Measurements from ENCODE around the gene WFIKKN1. TPM values are rescaled to one million over a fixed set of nuclear protein-coding genes. Genes with fewer than 3 reads are reported as not detected.

WFIKKN1 gene
- total RNA-seq, 1 experiment from 2014 or later = not detected

DNA sequence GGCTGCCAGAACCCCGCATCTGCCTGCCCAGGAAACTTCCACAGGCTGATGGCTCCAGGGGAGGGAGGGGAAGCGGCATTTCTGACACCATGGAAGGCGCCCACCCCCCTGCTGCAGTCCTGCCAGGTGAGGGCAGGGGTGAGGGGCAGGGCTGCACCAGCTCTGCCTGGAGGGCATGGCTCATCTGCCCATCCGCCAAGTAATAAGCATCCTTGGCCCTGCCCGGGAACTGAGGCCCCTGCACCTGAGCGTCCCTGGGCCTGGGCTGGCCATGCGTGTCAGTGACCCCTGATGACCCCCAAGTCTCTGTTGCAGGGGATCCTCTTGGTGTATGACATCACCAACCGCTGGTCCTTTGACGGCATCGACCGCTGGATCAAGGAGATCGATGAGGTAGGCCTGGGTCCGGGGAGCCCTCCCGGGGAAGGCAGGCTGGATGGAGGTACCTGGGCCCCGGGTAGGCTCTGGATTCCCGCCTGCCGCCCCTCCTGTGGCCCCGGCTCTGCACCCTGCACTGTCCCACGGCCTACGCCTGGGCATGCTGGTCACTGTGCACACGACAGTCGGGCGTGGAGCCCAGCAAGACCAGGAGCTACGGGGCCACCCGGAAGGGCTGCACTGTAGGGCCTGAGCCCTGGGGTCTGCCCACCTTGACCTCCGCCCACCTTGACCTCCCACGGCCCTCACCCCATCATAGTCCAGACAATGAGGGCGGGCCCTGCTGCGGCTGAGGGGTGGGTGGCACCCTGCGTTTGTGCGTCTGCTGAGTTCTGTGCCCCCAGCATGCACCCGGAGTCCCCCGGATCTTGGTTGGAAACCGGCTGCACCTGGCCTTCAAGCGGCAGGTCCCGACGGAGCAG is 5.4 kb upstream of the WFIKKN1 start:
- DNase-seq (ENCODE audit: low spot score) = no peak

DNA sequence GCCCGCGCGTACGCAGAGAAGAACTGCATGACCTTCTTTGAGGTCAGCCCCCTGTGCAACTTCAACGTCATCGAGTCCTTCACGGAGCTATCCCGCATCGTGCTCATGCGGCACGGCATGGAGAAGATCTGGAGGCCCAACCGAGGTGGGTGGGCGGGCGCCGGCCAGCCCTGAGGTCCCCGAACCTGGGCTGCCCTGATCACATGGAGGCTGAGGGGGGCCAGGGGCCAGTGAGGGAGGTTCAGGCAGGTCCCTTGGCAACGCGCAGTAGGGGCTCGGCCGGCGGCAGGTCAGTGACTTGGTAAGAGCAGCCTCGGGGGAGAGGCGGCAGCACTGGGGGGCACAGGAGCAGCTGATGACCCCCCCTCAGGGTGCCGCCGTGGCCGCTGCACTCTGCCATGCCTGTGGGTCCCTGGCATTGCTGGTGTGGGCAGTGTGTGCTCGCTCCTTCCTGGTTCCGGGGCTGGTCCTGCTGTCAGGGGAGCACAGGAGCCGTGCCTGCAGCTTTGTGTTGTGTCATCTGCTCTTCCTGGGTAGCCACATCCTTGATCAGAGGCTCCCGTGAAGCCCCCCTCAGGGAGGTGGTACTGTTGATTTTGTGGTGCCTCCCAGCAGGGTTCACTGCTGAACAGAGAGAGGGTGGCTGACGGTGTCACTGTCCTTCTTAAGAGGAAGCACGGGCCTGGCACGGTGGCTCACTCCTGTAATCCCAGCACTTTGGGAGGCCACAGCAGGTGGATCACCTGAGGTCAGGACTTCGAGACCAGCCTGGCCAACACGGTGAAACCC is 4.6 kb upstream of the WFIKKN1 start:
- DNase-seq (ENCODE audit: low spot score) = no peak

DNA sequence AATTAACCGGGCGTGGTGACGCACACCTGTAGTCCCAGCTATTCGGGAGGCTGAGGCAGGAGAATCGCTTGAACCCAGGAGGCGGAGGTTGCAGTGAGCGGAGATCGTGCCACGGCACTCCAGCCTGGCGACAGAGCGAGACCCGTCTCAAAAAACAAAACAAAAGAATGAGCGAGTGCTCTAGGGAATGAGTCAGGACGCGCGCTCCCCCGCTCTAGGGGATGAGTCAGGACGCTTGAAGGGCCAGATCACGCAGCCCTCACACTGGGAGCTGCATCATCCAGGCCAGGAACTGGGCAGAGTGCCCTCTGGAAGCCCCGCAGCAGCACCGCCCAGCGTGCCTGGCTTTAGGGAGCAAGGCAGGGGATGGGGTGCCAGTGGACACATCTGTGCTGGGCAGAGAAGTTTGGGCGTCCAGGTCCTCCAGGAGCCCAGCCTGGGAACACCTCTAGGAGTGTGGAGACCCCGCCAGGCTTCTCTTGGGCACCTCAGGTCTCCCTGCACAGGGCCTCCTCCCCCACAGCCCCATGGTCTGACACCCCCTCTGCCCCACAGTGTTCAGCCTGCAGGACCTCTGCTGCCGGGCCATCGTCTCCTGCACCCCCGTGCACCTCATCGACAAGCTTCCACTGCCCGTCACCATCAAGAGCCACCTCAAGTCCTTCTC is 3.9 kb upstream of the WFIKKN1 start:
- DNase-seq (ENCODE audit: low spot score) = peak; percentile 99

DNA sequence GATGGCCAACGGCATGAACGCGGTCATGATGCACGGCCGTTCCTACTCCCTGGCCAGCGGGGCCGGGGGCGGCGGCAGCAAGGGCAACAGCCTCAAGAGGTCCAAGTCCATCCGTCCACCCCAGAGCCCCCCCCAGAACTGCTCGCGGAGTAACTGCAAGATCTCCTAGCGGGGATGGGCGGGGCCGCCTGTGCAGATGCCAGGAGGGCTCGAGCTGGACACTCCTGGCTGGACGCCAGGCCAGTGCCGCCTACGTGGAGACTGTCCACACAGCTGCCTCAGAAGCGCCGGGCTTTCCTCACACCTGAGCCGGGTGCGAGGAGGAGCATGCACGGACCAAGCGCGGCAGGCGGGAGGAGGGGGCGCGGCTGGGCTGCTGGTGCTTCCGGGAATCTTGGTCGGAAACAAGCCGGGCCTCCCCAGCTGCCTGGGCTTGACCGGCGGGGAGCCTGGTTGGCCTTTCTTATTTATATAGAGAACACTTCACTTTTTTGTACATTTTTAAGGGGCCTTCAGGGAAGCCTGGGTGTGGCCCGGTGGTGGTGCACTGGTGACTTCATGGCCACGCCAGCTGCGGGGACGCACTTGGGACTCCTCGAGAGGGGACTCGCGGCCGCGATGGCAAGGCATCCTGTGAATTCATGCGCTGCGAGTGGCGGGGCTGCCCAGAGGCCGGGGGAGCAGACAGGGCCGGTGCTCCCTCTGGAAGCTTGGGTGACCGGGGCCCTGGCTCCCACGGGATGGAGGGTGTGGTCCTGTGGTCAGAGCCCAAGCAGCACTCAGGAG is 3.1 kb upstream of the WFIKKN1 start:
- peak; percentile 83 for DNase-seq (ENCODE audit: low spot score)

DNA sequence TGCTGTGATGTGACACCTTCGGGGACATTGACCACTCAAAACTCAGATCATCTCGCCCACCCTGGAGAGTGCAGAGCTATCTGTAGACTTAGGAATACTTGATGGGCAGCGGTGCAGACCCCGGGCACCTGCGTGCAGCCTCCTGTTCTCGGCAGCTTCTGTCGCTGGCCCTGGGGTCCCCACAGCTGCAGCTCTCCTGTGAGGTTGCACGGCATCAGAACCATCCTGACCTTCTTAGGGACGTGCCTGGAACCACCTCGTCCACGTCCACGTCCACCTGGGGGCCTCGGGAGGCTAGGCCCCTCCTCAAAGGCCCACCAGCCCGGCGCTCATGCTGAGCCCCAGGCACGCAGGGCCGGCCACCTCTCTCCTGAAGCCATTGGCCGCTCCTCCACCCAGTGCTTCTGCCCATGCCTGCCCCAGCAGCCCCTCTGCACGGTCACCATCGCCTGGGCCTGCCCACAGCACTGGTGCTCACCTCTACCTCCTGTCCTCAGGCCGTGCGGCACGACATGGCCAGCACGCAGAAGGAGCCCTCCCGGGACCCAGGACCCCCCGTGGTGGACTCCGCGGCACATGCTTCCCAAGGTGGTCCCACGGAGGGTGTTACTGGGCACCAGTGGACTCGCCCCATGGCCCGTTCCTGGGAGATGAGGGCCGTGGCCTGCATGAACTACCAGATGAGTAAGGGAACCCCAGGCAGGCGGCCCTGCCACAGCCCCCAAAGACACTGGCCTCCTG is 2.3 kb upstream of the WFIKKN1 start:
- no peak for DNase-seq (ENCODE audit: low spot score)

DNA sequence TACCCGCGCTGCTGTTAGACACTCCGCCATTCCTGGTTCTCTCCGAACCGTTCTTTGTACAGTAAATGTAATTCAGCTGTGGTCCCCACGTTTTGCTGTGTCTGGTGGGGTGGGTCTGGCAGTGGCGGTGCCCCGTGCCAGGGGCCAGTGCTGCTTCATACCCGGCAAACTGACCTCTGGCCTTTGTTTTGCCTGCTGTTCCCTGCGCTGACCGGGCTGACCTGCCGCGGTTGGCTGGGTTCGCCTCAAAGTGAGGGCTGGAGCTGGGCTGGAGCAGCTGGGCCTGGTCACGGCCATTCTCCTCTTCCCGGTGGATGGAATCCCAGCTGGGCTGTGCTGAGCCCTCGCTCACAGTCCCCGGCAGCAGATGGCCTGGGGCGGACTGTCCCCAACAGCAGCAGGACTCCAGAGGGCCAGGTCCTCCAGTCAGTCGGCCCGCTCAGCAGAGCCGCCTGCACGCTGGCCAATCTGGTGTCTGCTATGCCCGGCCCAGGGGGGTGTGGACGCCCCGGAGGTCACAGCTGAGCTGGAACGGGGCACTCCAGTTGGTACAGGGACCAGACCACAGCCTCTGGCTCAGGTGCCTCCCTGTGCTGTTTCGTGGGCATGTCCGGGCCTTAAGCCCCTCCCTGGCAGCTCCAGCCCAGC is 1.5 kb upstream of the WFIKKN1 start:
- DNase-seq (ENCODE audit: low spot score) = no peak

DNA sequence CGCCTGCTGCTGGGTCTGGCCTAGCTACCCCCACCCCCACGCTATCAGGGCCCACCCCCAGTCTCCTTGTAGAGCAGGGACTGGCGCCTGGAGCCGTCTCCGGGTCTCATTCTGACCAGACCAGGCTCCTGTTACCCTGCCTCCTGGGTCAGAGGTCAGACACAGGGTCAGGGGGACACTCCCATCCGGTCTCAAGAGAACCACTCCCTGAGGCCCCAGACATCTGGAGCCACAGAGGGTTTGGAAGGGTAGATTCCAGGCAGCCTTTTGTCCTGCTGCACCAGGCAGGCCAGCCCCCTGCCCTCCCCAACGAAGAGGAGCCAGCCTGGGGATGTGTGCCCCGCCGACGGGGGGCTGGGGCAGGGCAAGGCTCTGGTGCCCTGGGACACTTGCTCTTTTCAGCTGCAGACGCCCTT is 944 bp upstream of the WFIKKN1 start:
- DNase-seq (ENCODE audit: low spot score) = no peak

DNA sequence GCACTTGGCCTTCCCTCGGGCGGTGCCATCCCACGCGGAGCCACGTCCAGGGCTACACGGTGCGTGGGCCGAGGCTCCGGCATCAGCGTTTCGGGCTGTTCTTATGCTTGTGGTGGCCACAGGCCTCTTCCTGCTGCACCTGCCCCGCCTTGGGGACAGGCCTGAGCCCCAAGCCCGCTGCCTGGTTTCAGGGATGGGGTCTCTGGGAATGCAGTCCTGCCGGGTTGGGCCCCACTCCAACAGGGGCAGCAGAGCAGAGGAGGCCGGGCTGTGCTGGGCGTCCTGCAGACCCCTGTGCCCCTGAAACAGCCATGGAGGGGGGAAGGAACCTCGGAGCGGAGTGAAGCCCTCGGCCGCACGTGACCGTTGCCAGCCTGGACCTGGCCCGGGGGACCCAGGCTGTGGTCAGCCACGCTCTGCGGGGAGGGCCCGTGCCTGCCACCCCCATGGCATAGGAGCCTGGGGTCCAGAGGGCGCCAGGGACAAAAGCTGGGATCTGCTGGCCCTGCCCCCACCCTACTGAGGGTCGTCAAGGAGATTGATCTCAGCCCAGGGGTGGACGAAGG is 453 bp upstream of the WFIKKN1 start:
- no peak for DNase-seq (ENCODE audit: low spot score)

DNA sequence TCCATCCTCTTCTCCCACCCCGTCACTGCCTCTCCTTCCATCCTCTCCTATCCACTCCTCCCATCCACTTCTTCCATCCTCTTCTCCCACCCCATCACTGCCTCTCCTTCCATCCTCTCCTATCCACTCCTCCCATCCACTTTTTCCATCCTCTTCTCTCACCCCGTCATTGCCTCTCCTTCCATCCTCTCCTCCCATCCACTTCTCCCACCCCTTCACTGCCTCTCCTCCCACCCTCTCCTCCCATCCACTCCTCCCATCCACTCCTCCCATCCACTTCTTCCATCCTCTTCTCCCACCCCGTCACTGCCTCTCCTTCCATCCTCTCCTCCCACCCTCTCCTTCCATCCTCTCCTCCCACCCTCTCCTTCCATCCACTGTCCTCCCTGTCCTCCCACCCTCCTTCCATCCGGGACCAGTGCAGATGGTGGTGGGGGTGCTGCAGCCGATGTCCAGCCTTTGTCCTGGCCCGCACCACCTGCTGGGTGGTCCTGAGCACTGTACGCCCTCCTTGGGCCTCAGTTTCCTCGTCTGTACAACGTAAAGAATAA is 1.1 kb downstream of the WFIKKN1 start:
- DNase-seq (ENCODE audit: low spot score) = no peak

DNA sequence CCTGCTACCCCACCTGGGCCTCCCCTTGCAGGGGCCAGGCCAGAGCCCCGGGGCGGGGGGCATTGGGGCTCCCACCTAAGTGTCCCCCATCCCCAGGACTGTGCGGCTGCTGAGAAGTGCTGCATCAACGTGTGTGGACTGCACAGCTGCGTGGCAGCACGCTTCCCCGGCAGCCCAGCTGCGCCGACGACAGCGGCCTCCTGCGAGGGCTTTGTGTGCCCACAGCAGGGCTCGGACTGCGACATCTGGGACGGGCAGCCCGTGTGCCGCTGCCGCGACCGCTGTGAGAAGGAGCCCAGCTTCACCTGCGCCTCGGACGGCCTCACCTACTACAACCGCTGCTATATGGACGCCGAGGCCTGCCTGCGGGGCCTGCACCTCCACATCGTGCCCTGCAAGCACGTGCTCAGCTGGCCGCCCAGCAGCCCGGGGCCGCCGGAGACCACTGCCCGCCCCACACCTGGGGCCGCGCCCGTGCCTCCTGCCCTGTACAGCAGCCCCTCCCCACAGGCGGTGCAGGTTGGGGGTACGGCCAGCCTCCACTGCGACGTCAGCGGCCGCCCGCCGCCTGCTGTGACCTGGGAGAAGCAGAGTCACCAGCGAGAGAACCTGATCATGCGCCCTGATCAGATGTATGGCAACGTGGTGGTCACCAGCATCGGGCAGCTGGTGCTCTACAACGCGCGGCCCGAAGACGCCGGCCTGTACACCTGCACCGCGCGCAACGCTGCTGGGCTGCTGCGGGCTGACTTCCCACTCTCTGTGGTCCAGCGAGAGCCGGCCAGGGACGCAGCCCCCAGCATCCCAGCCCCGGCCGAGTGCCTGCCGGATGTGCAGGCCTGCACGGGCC is 1.9 kb downstream of the WFIKKN1 start:
- DNase-seq (ENCODE audit: low spot score) = no peak

DNA sequence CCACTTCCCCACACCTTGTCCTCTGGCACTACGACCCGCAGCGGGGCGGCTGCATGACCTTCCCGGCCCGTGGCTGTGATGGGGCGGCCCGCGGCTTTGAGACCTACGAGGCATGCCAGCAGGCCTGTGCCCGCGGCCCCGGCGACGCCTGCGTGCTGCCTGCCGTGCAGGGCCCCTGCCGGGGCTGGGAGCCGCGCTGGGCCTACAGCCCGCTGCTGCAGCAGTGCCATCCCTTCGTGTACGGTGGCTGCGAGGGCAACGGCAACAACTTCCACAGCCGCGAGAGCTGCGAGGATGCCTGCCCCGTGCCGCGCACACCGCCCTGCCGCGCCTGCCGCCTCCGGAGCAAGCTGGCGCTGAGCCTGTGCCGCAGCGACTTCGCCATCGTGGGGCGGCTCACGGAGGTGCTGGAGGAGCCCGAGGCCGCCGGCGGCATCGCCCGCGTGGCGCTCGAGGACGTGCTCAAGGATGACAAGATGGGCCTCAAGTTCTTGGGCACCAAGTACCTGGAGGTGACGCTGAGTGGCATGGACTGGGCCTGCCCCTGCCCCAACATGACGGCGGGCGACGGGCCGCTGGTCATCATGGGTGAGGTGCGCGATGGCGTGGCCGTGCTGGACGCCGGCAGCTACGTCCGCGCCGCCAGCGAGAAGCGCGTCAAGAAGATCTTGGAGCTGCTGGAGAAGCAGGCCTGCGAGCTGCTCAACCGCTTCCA is 2.7 kb downstream of the WFIKKN1 start:
- no peak for DNase-seq (ENCODE audit: low spot score)

DNA sequence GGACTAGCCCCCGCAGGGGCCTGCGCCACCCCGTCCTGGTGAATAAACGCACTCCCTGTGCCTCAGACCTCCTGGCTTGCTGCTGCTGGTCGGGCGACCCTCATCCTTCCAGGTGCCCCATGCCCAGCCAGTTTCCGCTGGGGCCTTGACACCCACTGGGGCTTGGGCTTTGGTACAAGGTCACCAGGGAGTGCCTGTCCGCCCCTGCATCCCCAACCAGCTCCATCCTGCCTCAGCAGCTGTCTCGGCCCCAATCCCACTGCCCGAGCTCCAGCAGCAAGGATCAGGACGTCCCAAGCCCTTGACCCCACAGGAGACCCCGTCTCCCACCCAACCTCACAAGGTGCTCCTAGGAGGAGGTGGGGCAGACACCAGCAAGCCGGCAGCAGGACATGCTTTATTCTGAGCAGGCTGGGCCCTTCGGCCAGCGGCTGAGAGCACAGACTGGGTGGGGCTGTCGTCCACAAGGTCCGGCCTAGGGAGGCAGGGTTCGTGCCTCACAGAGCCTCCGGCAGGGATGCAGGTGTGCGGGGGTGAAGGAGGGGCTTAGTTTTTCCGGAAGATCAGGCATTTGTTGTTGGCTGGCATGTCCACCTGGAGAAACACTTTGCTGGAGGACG is 3.4 kb downstream of the WFIKKN1 start:
- no peak for DNase-seq (ENCODE audit: low spot score)

DNA sequence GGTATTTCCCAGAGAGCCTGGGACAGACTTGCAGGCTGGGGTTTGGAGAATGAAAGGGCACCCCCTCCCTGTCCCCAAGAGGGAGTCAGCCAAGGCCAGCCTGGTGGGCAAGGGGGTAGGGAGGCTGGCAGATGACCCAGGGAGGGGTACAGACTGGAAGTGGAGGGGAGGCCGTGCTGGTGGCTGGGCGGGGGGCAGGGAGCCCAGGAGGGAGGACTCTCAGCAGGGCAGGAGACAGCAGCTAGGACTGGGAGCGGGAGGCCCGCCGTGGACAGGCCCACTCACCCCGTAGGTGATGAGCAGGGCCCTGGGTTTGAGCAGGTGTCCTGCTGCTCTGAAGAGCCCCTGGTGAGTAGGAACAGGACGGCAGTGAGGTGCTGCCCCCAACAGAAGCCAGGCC is 4.2 kb downstream of the WFIKKN1 start:
- DNase-seq (ENCODE audit: low spot score) = no peak

DNA sequence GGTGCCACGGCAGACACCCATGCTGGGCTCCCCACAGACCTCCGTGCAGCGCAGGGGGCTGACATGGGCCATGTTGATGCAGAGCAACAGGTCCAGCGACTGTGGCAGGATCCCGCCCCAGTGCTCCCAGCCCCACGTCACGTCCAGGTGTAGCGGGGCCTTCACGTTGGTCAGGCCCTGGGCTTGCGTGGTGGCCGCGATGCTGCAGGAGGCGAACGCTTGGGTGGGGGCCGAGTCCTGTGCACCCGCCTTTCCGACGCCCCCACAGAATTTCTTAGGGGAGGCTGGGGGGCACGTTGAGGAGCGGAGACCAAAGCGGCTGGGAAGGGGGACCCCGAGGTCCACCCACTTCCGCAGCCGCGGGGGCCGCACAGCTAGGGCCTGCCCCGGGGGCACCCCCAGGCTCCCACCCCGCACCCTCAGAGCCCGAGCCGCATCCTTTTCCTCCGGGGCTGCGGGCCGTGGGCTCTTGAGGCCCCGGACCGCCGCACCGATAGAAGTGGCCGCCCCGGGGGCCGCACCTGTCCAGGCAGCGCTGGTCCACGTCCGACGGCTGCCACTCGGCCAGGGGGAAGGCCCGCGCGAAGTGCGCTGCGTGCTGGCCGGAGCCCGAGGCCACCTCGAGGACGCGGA is 4.9 kb downstream of the WFIKKN1 start:
- DNase-seq (ENCODE audit: low spot score) = no peak

DNA sequence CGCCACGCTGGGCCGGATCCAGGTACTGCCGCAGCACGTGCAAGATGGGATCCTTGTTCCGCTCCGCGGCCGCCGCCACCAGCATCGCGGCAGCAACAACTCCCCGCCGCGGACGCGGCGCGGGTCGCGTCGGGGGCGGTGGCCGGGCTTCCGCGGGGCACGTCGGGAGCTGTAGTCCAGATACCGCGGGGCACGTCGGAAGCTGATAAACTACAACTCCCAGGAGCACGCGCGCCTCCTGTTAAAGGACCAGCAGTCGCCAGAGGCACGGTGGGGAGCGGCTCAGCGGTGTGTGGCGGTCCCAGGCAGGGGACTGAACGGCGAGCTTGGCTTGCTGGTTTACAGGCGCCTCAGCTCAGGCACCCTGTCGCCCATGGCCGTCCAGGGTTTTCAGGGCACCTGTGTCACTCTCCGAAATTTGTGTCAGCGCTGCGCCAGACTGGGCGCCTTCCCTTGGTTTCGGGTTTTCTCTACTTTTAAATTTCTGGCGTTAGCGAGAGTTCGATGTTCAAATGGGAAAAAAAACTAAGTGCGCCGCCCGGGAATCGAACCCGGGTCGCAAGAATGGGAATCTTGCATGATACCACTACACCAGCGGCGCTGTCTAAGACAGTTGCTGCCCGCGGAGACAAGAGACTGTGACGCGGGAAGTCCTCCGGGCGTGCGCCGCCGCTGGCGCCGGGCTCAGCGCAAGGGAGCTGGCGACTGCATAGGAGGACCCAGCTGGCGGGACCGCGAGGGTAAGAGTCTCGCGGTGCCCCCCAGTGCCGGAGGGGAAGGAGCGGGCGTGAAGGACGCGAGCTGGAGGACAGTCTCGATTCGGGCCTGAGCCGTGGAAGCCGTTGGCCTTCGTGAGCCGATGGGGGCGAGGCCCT is 5.7 kb downstream of the WFIKKN1 start, which contains the start of gene METTL26:
METTL26 (minus strand) TSS at position 100 of the 875 bp plus-strand sequence; CDS start at position 85, 15 bp downstream.
- peak; percentile 92 for DNase-seq (ENCODE audit: low spot score)

Measured in A172 (cell line).